Activated T-cell treated with anti-CD3 and anti-CD28 coated beads, Interleukin-2, amount 50 U/mL, for 4 hours (primary cell): ENCODE measurements around the gene ADRA1B. TPM values are rescaled to one million over a fixed set of nuclear protein-coding genes. Genes with fewer than 3 reads are reported as not detected.
"Not testable (repeated sequence)": the region's sequence is repeated elsewhere in the genome, so short reads cannot be mapped to it uniquely, and the experiment has no call there.

Source experiments
- ATAC-seq, 2 donors: fragments of 200-7000 bp; cut with Tn5 transposase; one replicate each; pipeline ENCODE4 v1.10.0; 2021
- DNase-seq: peaks from one replicate; pipeline ENCODE4 v3.0.0-alpha.2; 2020
- H3K27me3 Mint-ChIP-seq: one replicate; pipeline ENCODE4 v1.8.0; 2021; ENCODE audit warnings: low read depth, mixed read lengths
- H3K36me3 Mint-ChIP-seq: one replicate; pipeline ENCODE4 v1.8.0; 2022; ENCODE audit warnings: mixed read lengths; ENCODE audit not compliant: insufficient read depth
- H3K4me1 Mint-ChIP-seq: one replicate; pipeline ENCODE4 v1.8.0; 2021; ENCODE audit warnings: low read depth, mixed read lengths
- H3K4me3 Mint-ChIP-seq: one replicate; pipeline ENCODE4 v1.8.0; 2021; ENCODE audit warnings: mild to moderate bottlenecking, moderate library complexity, mixed read lengths
- H3K9me3 Mint-ChIP-seq: one replicate; pipeline ENCODE4 v1.8.0; 2021; ENCODE audit warnings: mixed read lengths
- total RNA-seq, 3 donors: library from RNA; stranded (reverse); gene quantifications; one replicate each; pipeline ENCODE4 v1.2.1, GENCODE V29; 2021

ADRA1B gene
- total RNA-seq, 3 donors from 2014 or later, result 0.43 to 0.71 (median 0.49) TPM

DNA sequence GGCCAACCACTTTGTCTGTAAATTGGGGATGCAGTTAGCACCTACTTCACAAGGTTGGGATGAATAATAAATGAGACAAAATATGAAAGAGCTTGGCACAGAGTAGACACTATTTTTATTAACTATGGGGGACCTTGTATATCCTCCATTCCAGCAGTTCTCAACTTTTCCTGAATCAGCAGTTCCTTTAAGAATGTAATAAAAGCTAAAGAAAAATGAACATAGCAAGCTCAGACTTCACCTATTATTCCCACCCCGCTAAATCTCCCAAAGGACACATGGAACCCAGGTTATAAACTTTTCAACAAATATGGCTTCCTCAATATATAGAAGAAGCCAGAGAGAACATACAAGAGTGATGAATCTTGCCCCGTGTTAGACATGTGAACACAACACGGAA is 60.6 kb downstream of the ADRA1B start:
- Mint-ChIP-seq H3K27me3 (peaks cover 47% of the 10 kb centered on the region), H3K4me3 (no peak overlapping the region), H3K36me3 (no peaks in the 10 kb centered on the region), H3K4me1 (peaks cover 6% of the 10 kb centered on the region), H3K9me3 (no peaks in the 10 kb centered on the region)
- DNase-seq (no peak), ATAC-seq (no peak)

DNA sequence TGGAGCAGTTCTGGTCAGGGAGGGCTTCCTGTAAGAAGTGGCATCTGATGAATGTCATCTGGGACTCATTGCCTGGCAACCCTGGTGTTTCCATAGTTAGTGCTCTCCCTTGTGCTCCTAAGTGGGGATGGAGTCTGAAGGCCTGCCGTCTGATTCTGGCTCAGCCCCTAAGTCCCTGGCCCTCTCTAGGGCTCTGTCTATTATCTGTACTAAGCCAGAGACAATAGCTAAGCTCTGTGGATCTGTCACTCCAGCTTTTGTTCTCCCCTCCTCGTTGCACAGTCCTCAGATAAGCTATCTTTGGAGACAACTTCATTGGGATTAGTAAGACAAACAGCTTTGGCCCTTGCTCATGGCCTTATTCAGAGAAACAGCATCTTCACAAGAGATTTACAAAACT is 62.1 kb downstream of the ADRA1B start:
- Mint-ChIP-seq H3K4me3 (no peak overlapping the region), H3K4me1 (no peaks in the 10 kb centered on the region), H3K9me3 (no peaks in the 10 kb centered on the region), H3K36me3 (no peaks in the 10 kb centered on the region), H3K27me3 (peaks cover 43% of the 10 kb centered on the region)
- ATAC-seq (no peak), DNase-seq (no peak)

- DNase-seq (no peak), ATAC-seq (no peak)
- peaks cover 2% of the 10 kb centered on the region for H3K4me1 Mint-ChIP-seq
- peaks cover 39% of the 10 kb centered on the region for H3K27me3 Mint-ChIP-seq
- H3K36me3 Mint-ChIP-seq, result no peaks in the 10 kb centered on the region
- no peaks in the 10 kb centered on the region for H3K9me3 Mint-ChIP-seq
- no peak overlapping the region for H3K4me3 Mint-ChIP-seq
These were observed 66.3 kb downstream of the ADRA1B start for GRCh38 chr5:159982421-159983173.

DNA sequence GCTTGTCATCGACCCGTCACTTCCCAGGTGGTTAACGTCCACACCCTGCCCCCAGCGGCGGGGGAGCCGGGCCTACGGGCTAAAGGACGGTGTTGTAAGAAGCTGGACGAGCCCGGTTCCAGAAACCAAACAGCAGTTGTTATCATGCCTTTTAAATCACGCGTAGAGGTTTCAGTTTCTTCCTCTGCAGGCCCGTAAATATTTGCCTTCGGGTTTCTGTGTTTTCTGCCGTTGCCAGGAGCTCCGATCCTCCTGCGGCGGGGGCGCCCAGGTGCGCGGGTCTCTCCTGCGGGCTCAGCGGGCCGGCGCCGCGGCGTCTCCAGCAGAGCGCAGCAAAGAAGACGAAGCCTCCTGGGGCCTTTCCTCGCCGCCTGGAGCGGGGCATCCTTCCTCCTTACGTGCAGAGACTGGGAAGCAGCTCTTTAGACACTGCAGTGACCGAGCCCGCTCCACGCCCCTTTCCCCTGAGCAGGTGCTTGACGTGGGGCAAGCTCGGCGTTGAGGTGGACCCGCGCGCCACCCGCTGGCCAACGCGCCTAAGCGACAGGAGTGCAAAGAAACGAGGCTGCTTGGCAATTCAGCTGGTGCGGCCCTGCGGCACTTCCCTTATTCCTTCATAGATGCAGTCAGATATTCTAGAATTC is 70.9 kb downstream of the ADRA1B start:
- Mint-ChIP-seq H3K4me1 (peaks cover 2% of the 10 kb centered on the region), H3K27me3 (peaks cover 44% of the 10 kb centered on the region), H3K4me3 (peak overlapping the region; percentile 68), H3K36me3 (no peaks in the 10 kb centered on the region), H3K9me3 (no peaks in the 10 kb centered on the region)
- peak; percentile 95 to 97 for ATAC-seq
- DNase-seq, result peak; percentile 69

- Mint-ChIP-seq H3K4me1 (peaks cover 2% of the 10 kb centered on the region), H3K36me3 (peaks cover 2% of the 10 kb centered on the region), H3K9me3 (peaks cover 6% of the 10 kb centered on the region), H3K27me3 (peaks cover 46% of the 10 kb centered on the region), H3K4me3 (no peak overlapping the region)
- ATAC-seq (no peak), DNase-seq (no peak)
These were observed 74.2 kb downstream of the ADRA1B start for GRCh38 chr5:159990506-159990905.

DNA sequence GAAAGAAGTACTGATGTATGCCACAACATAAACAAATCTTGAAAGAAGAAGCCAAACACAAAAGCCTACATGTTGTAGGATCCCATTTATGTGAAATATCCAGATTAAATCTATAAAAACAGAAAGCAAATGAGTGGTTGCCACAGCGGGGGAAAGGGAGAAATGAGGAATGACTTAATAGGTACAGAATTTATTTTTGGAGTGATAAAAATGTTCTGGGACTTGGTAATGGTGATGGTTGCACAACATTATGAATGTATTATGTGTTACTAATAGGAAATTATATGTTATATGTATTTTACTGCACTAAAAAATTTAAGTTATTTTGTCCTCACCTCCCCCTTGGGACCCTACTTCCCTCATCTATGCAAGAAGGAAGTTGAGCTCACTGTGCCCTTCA is 76.3 kb downstream of the ADRA1B start:
- Mint-ChIP-seq H3K4me3 (no peak overlapping the region), H3K36me3 (peaks cover 2% of the 10 kb centered on the region), H3K9me3 (peaks cover 6% of the 10 kb centered on the region), H3K4me1 (no peaks in the 10 kb centered on the region), H3K27me3 (peaks cover 38% of the 10 kb centered on the region)
- DNase-seq (no peak), ATAC-seq (no peak)

GRCh38 chr5:159993194-159993593 is 76.9 kb downstream of the ADRA1B start:
- Mint-ChIP-seq H3K27me3 (peaks cover 33% of the 10 kb centered on the region), H3K9me3 (peaks cover 6% of the 10 kb centered on the region), H3K4me3 (no peak overlapping the region), H3K4me1 (no peaks in the 10 kb centered on the region), H3K36me3 (peaks cover 2% of the 10 kb centered on the region)
- ATAC-seq (no peak), DNase-seq (no peak)

DNA sequence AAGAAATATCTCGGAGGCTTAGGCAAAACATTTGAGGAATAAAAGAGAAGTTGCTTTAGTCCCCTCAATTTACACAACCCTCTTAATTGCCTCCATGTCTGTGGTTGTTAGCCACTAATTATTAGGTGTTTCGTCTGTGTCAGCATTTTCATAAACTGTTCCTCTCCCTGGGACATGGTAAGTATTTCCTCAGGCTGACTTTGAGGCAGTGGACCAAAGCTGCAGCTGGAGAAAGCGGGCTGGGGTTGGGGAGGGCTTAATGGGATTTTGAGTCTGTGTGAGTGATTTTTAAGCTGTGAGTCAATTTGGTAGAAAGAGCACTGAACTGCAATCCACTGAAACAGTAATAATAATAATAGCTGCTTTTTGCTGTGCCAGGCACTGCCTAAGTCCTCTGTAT is 79.6 kb downstream of the ADRA1B start:
- peaks cover 6% of the 10 kb centered on the region for H3K9me3 Mint-ChIP-seq
- DNase-seq (no peak), ATAC-seq (no peak)
- peaks cover 28% of the 10 kb centered on the region for H3K27me3 Mint-ChIP-seq
- no peaks in the 10 kb centered on the region for H3K4me1 Mint-ChIP-seq
- no peak overlapping the region for H3K4me3 Mint-ChIP-seq
- H3K36me3 Mint-ChIP-seq, result peaks cover 2% of the 10 kb centered on the region

DNA sequence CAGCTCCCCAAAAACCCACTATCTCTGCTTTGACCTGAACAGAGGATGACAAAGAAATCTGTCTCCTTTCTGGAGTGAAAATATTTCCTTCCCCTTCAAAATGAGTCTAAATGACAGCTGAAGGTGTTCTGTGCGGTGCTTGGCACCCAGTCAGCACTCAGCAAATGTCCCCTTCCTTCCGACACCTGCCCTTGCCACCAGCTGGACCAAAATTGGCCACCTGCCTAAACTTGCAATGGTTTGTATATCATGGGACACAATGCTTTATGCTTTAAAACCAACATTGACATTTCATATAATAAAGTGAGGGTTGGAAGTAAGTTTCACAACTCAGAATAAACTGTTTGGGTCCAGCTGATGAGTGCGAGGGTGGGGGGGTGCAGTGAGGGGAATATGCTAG is 85.2 kb downstream of the ADRA1B start:
- Mint-ChIP-seq H3K4me3 (no peak overlapping the region), H3K27me3 (peaks cover 13% of the 10 kb centered on the region), H3K4me1 (no peaks in the 10 kb centered on the region), H3K9me3 (no peaks in the 10 kb centered on the region), H3K36me3 (no peaks in the 10 kb centered on the region)
- ATAC-seq (no peak), DNase-seq (no peak)

DNA sequence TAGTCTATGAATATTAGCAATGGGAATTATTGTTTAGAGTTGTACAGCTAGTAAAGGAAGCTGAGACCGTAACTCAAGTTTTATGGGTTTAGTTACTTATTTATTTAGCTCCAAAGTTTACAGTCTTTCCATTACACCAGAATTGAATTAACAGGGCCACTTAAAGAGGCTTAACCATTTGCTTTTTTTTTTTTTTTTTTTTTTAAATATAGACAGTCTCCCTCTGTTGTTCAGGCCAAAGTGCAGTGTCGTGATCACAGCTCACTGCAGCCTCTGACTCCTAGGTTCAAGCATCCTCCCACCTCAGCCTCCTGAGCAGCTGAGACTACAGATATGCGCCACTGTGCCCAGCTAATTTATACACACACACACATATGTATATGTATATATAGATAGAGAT is 91.2 kb downstream of the ADRA1B start:
- ATAC-seq (no peak), DNase-seq (no peak)
- Mint-ChIP-seq H3K9me3 (no peaks in the 10 kb centered on the region), H3K4me3 (no peak overlapping the region), H3K27me3 (peaks cover under 1% of the 10 kb centered on the region), H3K4me1 (peaks cover 28% of the 10 kb centered on the region), H3K36me3 (peaks cover 12% of the 10 kb centered on the region)

DNA sequence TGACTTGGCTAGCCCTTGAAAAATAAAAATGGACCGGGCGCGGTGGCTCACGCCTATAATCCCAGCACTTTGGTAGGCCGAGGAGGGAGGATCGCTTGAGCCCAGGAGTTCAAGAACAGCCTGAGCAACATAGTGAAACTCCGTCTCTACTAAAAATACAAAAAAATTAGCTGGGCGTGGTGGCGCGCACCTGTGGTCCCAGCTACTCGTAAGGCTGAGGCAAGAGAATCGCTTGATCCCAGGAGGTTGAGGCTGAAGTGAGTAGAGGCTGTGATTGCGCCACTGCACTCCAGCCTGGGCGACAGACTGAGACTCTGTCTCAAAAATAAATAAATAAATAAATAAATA is 92.2 kb downstream of the ADRA1B start:
- DNase-seq, H3K4me3 Mint-ChIP-seq, H3K27me3 Mint-ChIP-seq, H3K9me3 Mint-ChIP-seq, ATAC-seq: not testable (repeated sequence)
- Mint-ChIP-seq H3K4me1 (peaks cover 28% of the 10 kb centered on the region), H3K36me3 (peaks cover 12% of the 10 kb centered on the region)

DNA sequence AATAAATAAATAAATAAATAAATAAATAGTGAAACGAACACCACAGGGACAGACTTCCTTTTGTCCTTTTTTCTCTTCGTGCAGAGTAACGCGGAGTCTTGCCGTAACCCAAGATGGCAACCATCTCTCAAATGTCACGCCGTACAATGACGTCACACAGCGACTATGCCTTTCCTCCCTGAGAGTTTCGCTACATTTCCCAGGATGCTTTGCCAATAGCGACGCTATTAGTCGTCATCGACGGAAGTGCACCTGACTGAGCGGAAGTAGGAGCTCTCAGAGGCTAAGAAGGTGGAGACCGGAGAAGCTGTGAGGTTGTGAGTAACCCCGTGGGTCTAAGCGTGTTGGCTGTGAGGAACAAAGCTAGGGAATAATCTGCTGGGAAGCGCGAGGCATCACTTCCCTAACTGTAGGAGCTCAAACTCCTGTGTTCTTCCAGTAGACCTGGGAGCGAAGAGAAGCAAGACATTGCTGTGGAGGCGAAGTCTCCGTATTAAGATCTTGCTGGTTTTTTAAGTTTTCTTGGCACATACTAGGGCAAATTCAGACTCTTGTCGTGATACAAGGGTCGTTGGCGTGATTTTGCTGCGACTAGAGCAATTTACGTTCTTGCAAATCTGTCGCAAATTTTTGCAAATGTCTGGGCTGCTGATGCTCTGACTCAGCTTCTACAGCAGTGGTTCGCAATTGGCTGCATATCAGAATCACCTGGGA is 92.8 kb downstream of the ADRA1B start, which contains the start of gene TTC1:
TSS of gene TTC1 (plus strand) at position 263 of the 714 bp plus-strand sequence. CDS start 1,390 bp downstream, outside the sequence.
- Mint-ChIP-seq H3K4me3 (peak within 1 kb of the TSS; percentile 94), H3K4me1 (peaks cover 28% of the 10 kb centered on the region), H3K36me3 (peaks cover 12% of the 10 kb centered on the region), H3K27me3 (no peaks in the 10 kb centered on the region), H3K9me3 (no peaks in the 10 kb centered on the region)
- ATAC-seq, result peak; percentile 98 to 99
- DNase-seq, result peak; percentile 91

- Mint-ChIP-seq H3K4me3 (peak overlapping the region; percentile 94), H3K9me3 (no peaks in the 10 kb centered on the region), H3K36me3 (peaks cover 12% of the 10 kb centered on the region), H3K4me1 (peaks cover 28% of the 10 kb centered on the region), H3K27me3 (no peaks in the 10 kb centered on the region)
- DNase-seq (no peak), ATAC-seq (no peak)
These were observed 93.3 kb downstream of the ADRA1B start for GRCh38 chr5:160009591-160009989.

DNA sequence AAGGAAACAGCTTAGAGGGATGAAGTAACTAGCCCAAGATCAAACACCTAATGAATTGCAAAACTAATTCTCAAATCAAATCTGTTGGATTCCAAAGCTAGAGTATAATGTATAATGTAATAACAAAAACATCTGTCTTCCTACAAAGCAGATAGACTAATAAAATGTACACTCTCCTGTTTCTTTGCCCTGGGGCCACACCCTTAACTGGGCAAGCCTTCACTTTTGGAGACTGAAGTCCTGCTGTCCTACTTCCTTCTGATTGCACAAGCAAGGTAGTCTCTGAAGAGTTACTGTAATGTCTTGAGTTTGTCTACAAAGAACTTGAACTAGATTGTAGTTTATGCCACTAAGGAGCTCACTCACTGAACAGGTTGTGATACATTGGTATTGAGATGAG is 95.2 kb downstream of the ADRA1B start:
- ATAC-seq (no peak), DNase-seq (no peak)
- peak overlapping the region; percentile 94 for H3K4me3 Mint-ChIP-seq
- H3K4me1 Mint-ChIP-seq, result peaks cover 30% of the 10 kb centered on the region
- H3K27me3 Mint-ChIP-seq, result no peaks in the 10 kb centered on the region
- peaks cover 16% of the 10 kb centered on the region for H3K36me3 Mint-ChIP-seq
- no peaks in the 10 kb centered on the region for H3K9me3 Mint-ChIP-seq
